Upper lobe of right lung (tissue), 1 donor: ENCODE data around the gene EIF1. TPM values are rescaled to one million over a fixed set of nuclear protein-coding genes. Genes with fewer than 3 reads are reported as not detected.
"Not testable (repeated sequence)": the region's sequence is repeated elsewhere in the genome, so short reads cannot be mapped to it uniquely, and the experiment has no call there.

ENCODE experiments used
- ATAC-seq: fragments of 200-7000 bp; cut with Tn5 transposase; one replicate; pipeline ENCODE4 v1.9.1; 2020; ENCODE audit warnings: mild to moderate bottlenecking, moderate library complexity
- DNase-seq: peaks from one replicate; pipeline ENCODE4 v3.0.0-alpha.2; 2020
- H3K27ac ChIP-seq: fragments of 200-600 bp; one replicate; pipeline ENCODE4 v1.8.0; 2022
- H3K27me3 ChIP-seq: fragments of 200-600 bp; one replicate; pipeline ENCODE4 v1.8.0; 2022; ENCODE audit warnings: mild to moderate bottlenecking
- H3K36me3 ChIP-seq: fragments of 200-600 bp; one replicate; pipeline ENCODE4 v1.8.0; 2022
- H3K4me1 ChIP-seq: fragments of 200-600 bp; one replicate; pipeline ENCODE4 v1.8.0; 2022
- H3K4me3 ChIP-seq: fragments of 200-600 bp; one replicate; pipeline ENCODE4 v1.8.0; 2022; ENCODE audit warnings: mild to moderate bottlenecking
- H3K9me3 ChIP-seq: fragments of 200-600 bp; one replicate; pipeline ENCODE4 v1.8.0; 2022
- intact Hi-C: fragments of 100-400 bp; cut with DNase I; formaldehyde crosslinking; loops from one replicate; pipeline ENCODE4 v1.11.0; 2022
- long read RNA-seq: library from polyadenylated mRNA; unstranded; transcript quantifications from one replicate; pipeline ENCODE4 v2.0.0, GENCODE V29; 2021
- total RNA-seq: library from RNA; stranded (reverse); fragmentation: NEBNext Ultra II Directional; extraction: Animal tissue kit (Norgen Biotek cat#: 25700); gene quantifications from one replicate; pipeline ENCODE4 v1.2.1, GENCODE V29; 2021
- TF ChIP-seq, protein P1 (sequence below): fragments of 200-600 bp; IDR thresholded peaks from one replicate; pipeline ENCODE4 v1.8.0; 2022; ENCODE audit warnings: antibody characterized with exemption
- donor health status: DM: no; HTN: yes; CAD: no; lungs with severe emphysema.

Gene EIF1
- total RNA-seq = 974 TPM
- long read RNA-seq, transcript EIF1-202 (2 exons, 2,170 nt) = minor isoform, 23 of 847 reads
- long read RNA-seq, transcript EIF1-203 (4 exons, 2,330 nt) = major isoform, 788 of 847 reads
- long read RNA-seq, partial matches to known transcripts = 12 of 847 reads
- long read RNA-seq, other reads (novel, unspliced or antisense) = 17 of 847 reads

DNA sequence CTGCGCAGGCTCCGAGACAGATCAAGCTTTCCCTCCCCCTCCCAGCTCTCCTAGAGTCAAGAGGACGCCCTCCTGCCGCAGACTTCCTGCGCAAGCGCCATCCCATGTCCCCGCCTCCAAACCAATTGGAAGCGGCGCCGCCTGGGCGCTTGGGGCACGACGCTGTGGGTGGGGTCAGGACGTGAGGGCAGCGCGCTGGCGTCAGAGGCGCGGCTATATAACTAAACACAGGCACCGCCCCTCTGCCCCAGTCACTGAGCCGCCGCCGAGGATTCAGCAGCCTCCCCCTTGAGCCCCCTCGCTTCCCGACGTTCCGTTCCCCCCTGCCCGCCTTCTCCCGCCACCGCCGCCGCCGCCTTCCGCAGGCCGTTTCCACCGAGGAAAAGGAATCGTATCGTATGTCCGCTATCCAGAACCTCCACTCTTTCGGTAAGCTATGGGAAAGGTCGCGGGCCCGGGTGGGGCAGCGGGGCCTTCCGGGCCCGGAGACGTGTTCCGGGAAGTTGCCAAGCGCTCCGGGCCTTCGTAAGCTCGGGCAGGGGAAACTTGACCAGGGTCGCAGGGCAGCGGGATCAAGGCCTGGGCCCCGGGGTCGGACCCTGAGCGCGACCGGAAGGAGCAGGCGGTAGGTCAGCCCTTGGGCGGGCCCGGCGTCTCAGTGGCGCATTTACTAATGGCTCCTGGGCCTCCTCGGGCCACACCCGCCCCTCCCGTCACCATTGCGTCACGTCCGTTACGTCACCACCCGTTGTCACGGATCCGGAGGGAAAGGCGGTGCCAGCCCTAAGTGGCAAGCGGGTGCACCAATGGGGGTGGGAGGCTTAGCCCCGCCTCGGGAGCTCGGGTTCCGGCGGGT is at the start of gene EIF1:
Gene EIF1 (plus strand): TSS at position 245 of the 856 bp plus-strand sequence. CDS start 154 bp downstream, at position 399.
- intact Hi-C loops = no loop called here
- TF ChIP-seq, protein P1, sequence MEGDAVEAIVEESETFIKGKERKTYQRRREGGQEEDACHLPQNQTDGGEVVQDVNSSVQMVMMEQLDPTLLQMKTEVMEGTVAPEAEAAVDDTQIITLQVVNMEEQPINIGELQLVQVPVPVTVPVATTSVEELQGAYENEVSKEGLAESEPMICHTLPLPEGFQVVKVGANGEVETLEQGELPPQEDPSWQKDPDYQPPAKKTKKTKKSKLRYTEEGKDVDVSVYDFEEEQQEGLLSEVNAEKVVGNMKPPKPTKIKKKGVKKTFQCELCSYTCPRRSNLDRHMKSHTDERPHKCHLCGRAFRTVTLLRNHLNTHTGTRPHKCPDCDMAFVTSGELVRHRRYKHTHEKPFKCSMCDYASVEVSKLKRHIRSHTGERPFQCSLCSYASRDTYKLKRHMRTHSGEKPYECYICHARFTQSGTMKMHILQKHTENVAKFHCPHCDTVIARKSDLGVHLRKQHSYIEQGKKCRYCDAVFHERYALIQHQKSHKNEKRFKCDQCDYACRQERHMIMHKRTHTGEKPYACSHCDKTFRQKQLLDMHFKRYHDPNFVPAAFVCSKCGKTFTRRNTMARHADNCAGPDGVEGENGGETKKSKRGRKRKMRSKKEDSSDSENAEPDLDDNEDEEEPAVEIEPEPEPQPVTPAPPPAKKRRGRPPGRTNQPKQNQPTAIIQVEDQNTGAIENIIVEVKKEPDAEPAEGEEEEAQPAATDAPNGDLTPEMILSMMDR = no peak

DNA sequence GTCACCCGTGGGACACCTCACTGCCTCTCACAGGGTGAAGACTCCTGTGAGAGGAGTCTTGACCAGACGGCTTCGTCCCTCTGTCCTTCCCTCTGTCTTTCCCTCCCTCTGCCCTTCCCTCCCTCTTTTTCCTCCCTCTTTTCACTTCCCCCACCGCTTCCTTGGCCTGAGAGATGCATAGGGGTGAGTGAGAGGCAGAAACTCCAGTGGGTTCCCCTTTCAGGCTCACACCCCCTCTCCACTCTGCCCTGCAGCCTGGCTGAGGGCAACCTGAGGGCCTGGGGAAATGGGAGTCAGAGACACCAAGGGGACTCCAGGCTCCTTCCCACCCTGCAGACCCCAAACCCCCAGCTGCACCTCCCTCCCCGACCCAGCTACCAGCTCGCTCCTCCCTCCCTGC is 49.7 kb upstream of the EIF1 start:
- H3K4me3 ChIP-seq = no peak overlapping the region
- no peaks in the 10 kb centered on the region for H3K27me3 ChIP-seq
- no peaks in the 10 kb centered on the region for H3K4me1 ChIP-seq
- H3K36me3 ChIP-seq = no peaks in the 10 kb centered on the region
- peak; percentile 18 for ATAC-seq
- TF ChIP-seq, protein P1 = no peak
- no peak overlapping the region for H3K27ac ChIP-seq
- no peaks in the 10 kb centered on the region for H3K9me3 ChIP-seq
- DNase-seq = no peak
- intact Hi-C loops = no loop called here

More for the DNA sequence above, at the start of gene EIF1:
- peak within 1 kb of the TSS; percentile 81 for H3K4me3 ChIP-seq
- H3K4me1 ChIP-seq = peaks cover 22% of the 10 kb centered on the region
- peaks cover 45% of the 10 kb centered on the region for H3K36me3 ChIP-seq
- H3K27ac ChIP-seq = peak within 1 kb of the TSS; percentile 100
- DNase-seq = peak; percentile 100
- H3K27me3 ChIP-seq = no peaks in the 10 kb centered on the region
- no peaks in the 10 kb centered on the region for H3K9me3 ChIP-seq
- peak; percentile 90 for ATAC-seq

DNA sequence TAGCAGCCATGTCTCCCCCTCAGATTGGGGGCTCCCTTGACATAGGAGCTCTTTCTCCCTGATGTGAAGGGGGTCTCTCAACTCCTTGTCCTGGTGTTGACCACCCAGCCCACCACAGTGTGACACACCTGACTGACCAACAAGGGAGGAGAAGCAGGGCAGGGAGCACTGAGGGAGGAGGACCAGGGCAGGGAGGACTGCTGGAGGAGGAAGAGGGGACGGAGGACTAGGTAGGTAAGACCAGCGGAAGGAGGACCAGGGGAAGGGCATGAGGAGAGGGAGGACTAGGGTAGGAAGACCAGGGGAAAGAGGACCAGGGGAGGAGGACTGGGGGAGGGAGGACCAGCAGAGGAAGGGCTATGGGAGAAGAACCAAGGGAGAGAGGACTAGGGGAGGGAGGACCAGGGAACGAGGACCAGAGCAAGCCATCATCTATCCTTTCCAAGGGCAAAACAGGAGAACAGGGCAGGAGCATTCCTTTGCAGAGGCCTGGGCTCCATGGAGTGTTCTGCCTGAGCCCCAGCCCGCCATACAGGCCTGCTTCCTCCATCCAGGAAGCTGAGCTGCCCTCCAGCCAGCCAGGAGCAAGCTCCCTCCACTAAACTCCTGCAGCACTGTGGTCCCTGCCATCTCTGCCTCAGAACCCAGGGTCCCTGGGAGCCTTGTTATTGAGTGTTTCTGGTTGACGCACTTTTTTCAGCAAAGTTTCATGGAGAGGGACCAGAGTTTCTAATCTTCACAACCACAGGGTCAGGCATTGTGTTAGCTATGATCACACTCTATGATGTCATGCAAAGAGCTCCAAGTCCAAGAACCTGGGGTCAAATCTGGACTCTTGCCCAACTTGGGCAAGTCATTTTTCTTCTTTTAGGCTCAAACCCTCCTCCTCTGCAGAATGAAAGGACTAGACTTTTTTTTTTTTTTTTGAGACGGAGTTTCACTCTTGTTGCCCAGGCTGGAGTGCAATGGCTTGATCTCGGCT is 48.9 kb upstream of the EIF1 start:
- no peaks in the 10 kb centered on the region for H3K36me3 ChIP-seq
- intact Hi-C loops = no loop called here

DNA sequence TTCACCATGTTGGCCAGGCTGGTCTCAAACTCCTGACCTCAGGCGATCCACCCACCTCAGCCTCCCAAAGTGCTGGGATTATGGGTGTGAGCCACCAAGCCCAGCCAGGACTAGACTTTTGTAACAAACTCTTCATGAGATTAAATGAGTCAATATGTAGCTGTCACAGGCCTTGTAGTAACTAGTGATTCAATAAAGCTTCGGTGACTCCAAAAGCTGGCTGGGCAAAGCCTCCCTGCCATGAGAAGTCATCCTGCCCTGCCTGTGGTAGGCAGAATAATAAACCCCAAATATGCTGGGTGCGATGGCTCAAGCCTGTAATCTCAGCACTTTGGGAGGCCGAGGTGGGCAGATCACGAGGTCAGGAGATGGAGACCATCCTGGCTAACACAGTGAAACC is 48.1 kb upstream of the EIF1 start:
- H3K9me3 ChIP-seq, H3K4me1 ChIP-seq, DNase-seq, H3K27me3 ChIP-seq, ATAC-seq, H3K36me3 ChIP-seq, H3K4me3 ChIP-seq, H3K27ac ChIP-seq, intact Hi-C loops: not testable (repeated sequence)

More for the DNA sequence above, 48.9 kb upstream of the EIF1 start:
- no peaks in the 10 kb centered on the region for H3K9me3 ChIP-seq
- TF ChIP-seq, protein P1 = no peak
- no peak for DNase-seq
- no peaks in the 10 kb centered on the region for H3K27me3 ChIP-seq
- H3K27ac ChIP-seq = no peak overlapping the region
- no peak for ATAC-seq
- H3K4me3 ChIP-seq = no peak overlapping the region
- no peaks in the 10 kb centered on the region for H3K4me1 ChIP-seq

DNA sequence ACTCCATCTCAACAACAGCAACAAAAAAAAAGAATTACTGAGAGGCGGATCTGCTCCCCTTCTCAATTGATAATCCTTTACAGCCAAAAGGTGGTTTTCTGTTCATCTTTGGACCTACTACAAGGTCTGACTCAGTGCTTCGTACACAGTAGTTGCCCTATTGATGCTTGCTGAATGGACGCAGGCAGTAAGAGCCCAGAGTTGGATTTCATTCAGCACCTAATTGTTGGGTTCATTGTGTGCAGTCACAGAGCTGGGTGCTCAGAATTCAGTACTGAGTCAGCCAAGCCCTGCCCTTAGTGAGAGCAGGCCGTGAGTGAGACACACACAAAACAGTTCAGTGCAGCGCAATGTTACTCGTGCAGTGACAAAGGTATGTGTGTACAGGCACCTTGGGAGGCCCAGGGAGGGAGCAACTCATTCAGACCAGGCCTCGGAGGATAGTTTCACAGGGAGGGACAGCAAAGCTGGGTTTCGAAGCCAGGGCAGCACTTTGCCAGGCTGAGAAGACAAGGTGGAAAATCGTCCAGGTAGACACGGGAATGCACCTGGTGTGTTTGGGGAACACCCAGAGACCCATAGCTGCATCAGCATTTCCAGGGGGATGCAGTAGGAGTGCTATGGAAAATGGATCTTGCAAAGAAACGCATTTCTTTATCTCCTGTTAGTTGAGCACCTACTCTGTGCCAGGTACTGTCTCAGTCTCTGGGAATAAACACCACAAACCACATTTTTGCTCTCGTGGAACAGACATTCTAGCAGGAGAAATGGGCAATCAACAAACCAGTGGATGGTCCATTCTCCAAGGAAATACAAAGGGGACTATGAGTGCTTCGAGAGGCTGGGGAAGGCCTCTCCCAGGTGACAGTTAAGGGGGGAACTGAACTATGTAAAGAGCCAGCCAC is 46.2 kb upstream of the EIF1 start:
- TF ChIP-seq, protein P1 = no peak
- Histone ChIP-seq H3K27ac (no peak overlapping the region), H3K36me3 (no peaks in the 10 kb centered on the region), H3K9me3 (no peaks in the 10 kb centered on the region), H3K27me3 (no peaks in the 10 kb centered on the region), H3K4me3 (no peak overlapping the region), H3K4me1 (no peaks in the 10 kb centered on the region)
- DNase-seq = no peak
- no peak for ATAC-seq
- intact Hi-C loops = no loop called here
